ENCODE data around the gene GPATCH2. TPM values are rescaled to one million over a fixed set of nuclear protein-coding genes. Genes with fewer than 3 reads are reported as not detected.

Gene GPATCH2
- total RNA-seq, 1 donor from 2014 or later, result 10.6 TPM

- no peak for TF ChIP-seq CTCF (IDR thresholded peaks at IDR 0.05; ENCODE audit: insufficient read depth, low read length, poor library complexity, severe bottlenecking)
- no peak for DNase-seq (ENCODE audit: low read depth)
- H3K36me3 ChIP-seq (ENCODE audit: control insufficient read depth, insufficient read depth, low read length), result peaks cover under 1% of the 10 kb centered on the region
- no peaks in the 10 kb centered on the region for H3K27me3 ChIP-seq (ENCODE audit: control insufficient read depth, insufficient read depth, low read length)
- no peak overlapping the region for H3K4me3 ChIP-seq (ENCODE audit: low read depth, low read length)
Measured at GRCh38 chr1:217457016-217457415, 173.9 kb downstream of the GPATCH2 start.

- TF ChIP-seq CTCF (IDR thresholded peaks at IDR 0.05; ENCODE audit: insufficient read depth, low read length, poor library complexity, severe bottlenecking), result no peak
- no peak for DNase-seq (ENCODE audit: low read depth)
- Histone ChIP-seq H3K4me3 (ENCODE audit: low read depth, low read length) (no peak overlapping the region), H3K36me3 (ENCODE audit: control insufficient read depth, insufficient read depth, low read length) (peaks cover 1% of the 10 kb centered on the region), H3K27me3 (ENCODE audit: control insufficient read depth, insufficient read depth, low read length) (no peaks in the 10 kb centered on the region)
Measured at GRCh38 chr1:217456261-217456660, 174.6 kb downstream of the GPATCH2 start.

GRCh38 chr1:217453816-217454215, 177.1 kb downstream of the GPATCH2 start:
- no peak for TF ChIP-seq CTCF (IDR thresholded peaks at IDR 0.05; ENCODE audit: insufficient read depth, low read length, poor library complexity, severe bottlenecking)
- H3K36me3 ChIP-seq (ENCODE audit: control insufficient read depth, insufficient read depth, low read length), result peaks cover 1% of the 10 kb centered on the region
- DNase-seq (ENCODE audit: low read depth), result no peak
- no peaks in the 10 kb centered on the region for H3K27me3 ChIP-seq (ENCODE audit: control insufficient read depth, insufficient read depth, low read length)
- no peak overlapping the region for H3K4me3 ChIP-seq (ENCODE audit: low read depth, low read length)

- H3K27me3 ChIP-seq (ENCODE audit: control insufficient read depth, insufficient read depth, low read length), result no peaks in the 10 kb centered on the region
- peaks cover 1% of the 10 kb centered on the region for H3K36me3 ChIP-seq (ENCODE audit: control insufficient read depth, insufficient read depth, low read length)
- TF ChIP-seq CTCF (IDR thresholded peaks at IDR 0.05; ENCODE audit: insufficient read depth, low read length, poor library complexity, severe bottlenecking), result no peak
- H3K4me3 ChIP-seq (ENCODE audit: low read depth, low read length), result no peak overlapping the region
- no peak for DNase-seq (ENCODE audit: low read depth)
Measured at GRCh38 chr1:217449370-217449769, 181.5 kb downstream of the GPATCH2 start.

- no peak overlapping the region for H3K4me3 ChIP-seq (ENCODE audit: low read depth, low read length)
- no peak for DNase-seq (ENCODE audit: low read depth)
- no peak for TF ChIP-seq CTCF (IDR thresholded peaks at IDR 0.05; ENCODE audit: insufficient read depth, low read length, poor library complexity, severe bottlenecking)
Measured at GRCh38 chr1:217443845-217444244, 187.0 kb downstream of the GPATCH2 start.

GRCh38 chr1:217437376-217437775, 193.5 kb downstream of the GPATCH2 start:
- no peak for TF ChIP-seq CTCF (IDR thresholded peaks at IDR 0.05; ENCODE audit: insufficient read depth, low read length, poor library complexity, severe bottlenecking)
- H3K4me3 ChIP-seq (ENCODE audit: low read depth, low read length), result no peak overlapping the region
- H3K27me3 ChIP-seq (ENCODE audit: control insufficient read depth, insufficient read depth, low read length), result no peaks in the 10 kb centered on the region
- DNase-seq (ENCODE audit: low read depth), result no peak
- H3K36me3 ChIP-seq (ENCODE audit: control insufficient read depth, insufficient read depth, low read length), result no peaks in the 10 kb centered on the region

More at GRCh38 chr1:217443845-217444244, 187.0 kb downstream of the GPATCH2 start:
- Histone ChIP-seq H3K36me3 (ENCODE audit: control insufficient read depth, insufficient read depth, low read length) (no peaks in the 10 kb centered on the region), H3K27me3 (ENCODE audit: control insufficient read depth, insufficient read depth, low read length) (no peaks in the 10 kb centered on the region)

All from kidney epithelial cell (primary cell).